SK-N-SH (cell line): Measurements from ENCODE around the gene EVL. TPM values are rescaled to one million over a fixed set of nuclear protein-coding genes. Genes with fewer than 3 reads are reported as not detected.

Source experiments
- CTCF ChIA-PET: fragments of 300-600, 350-600 bp; formaldehyde crosslinking; extraction: SDS; loops from one replicate; lab custom pipeline; 2021; lab: Yijun Ruan, JAX
- POLR2A ChIA-PET: fragments of 350-600 bp; sonication (Branson Sonifier 250); formaldehyde crosslinking; extraction: SDS; loops from one replicate; lab custom pipeline; 2020; ENCODE audit warnings: antibody characterized with exemption, inconsistent platforms; lab: Yijun Ruan, JAX
- DNase-seq: peaks from one replicate; pipeline ENCODE4 v3.0.0; 2012
- H2AFZ ChIP-seq: fragments of 200-600 bp; sonication (generic); 2 replicates; pipeline ENCODE4 v1.8.1; 2016; ENCODE audit warnings: antibody characterized with exemption, mild to moderate bottlenecking, low read depth
- H3F3A ChIP-seq: fragments of 200-600 bp; sonication (generic); replicated peaks from 2 replicates; pipeline ENCODE3; 2016; ENCODE audit warnings: antibody characterized with exemption, mild to moderate bottlenecking; ENCODE audit not compliant: insufficient read depth
- H3K27ac ChIP-seq, 2 experiments: fragments of 200-500 bp in 1 of 2; fragments of 200-600 bp in 1 of 2; sonication (Bioruptor generic) in 1 of 2; sonication (generic), shearing (Covaris generic) in 1 of 2; 2 replicates each; pipeline versions ENCODE4 v1.5.1 to v1.6.1; 2014 to 2016; ENCODE audit warnings: low read depth in 2 of 2, inconsistent platforms in 1 of 2, low read length in 1 of 2, mild to moderate bottlenecking in 1 of 2, mixed read lengths in 1 of 2
- H3K27me3 ChIP-seq: fragments of 200-600 bp; sonication (generic), shearing (Covaris generic); 2 replicates; pipeline ENCODE4 v1.6.1; 2016; ENCODE audit warnings: mixed run types; ENCODE audit not compliant: insufficient read depth
- H3K36me3 ChIP-seq, 2 experiments: fragments of 200-500 bp in 1 of 2; fragments of 200-600 bp in 1 of 2; sonication (Bioruptor generic) in 1 of 2; sonication (generic) in 1 of 2; replicated peaks in 1 of 2; 2 replicates each; pipeline versions ENCODE3 to v1.5.1; 2014 to 2016; ENCODE audit warnings: low read length in 1 of 2, mild to moderate bottlenecking in 1 of 2; ENCODE audit not compliant: insufficient read depth in 2 of 2, control insufficient read depth in 1 of 2
- H3K4me1 ChIP-seq, 2 experiments: fragments of 200-500 bp in 1 of 2; fragments of 200-600 bp in 1 of 2; sonication (Bioruptor generic) in 1 of 2; sonication (generic), shearing (Covaris generic) in 1 of 2; 2 replicates each; pipeline versions ENCODE4 v1.5.1 to v1.6.1; 2014 to 2016; ENCODE audit warnings: low read depth in 1 of 2, low read length in 1 of 2, mixed run types in 1 of 2; ENCODE audit not compliant: insufficient read depth in 2 of 2, control insufficient read depth in 1 of 2
- H3K4me2 ChIP-seq: fragments of 200-600 bp; sonication (generic), shearing (Covaris generic); 2 replicates; pipeline ENCODE4 v1.6.1; 2017; ENCODE audit warnings: mixed run types
- H3K4me3 ChIP-seq, 2 experiments: fragments of 200-500 bp in 1 of 2; fragments of 200-600 bp in 1 of 2; sonication (Bioruptor generic) in 1 of 2; sonication (generic), shearing (Covaris generic) in 1 of 2; 2 replicates each; pipeline versions ENCODE4 v1.5.1 to v1.8.1; 2014 to 2016; ENCODE audit warnings: low read depth in 2 of 2, inconsistent platforms in 1 of 2, low read length in 1 of 2, mild to moderate bottlenecking in 1 of 2, mixed read lengths in 1 of 2, moderate library complexity in 1 of 2
- H3K79me2 ChIP-seq: fragments of 200-600 bp; sonication (generic); 2 replicates; pipeline ENCODE4 v1.8.1; 2017; ENCODE audit warnings: mild to moderate bottlenecking; ENCODE audit not compliant: insufficient read depth
- H3K9ac ChIP-seq: fragments of 200-600 bp; sonication (generic); 2 replicates; pipeline ENCODE4 v1.6.1; 2017; ENCODE audit warnings: mixed run types
- H3K9me2 ChIP-seq: fragments of 200-600 bp; sonication (generic); 2 replicates; pipeline ENCODE4 v1.6.1; 2017; ENCODE audit warnings: mixed run types
- H3K9me3 ChIP-seq: fragments of 200-600 bp; sonication (generic); 2 replicates; pipeline ENCODE4 v1.6.1; 2017; ENCODE audit warnings: mixed run types, mild to moderate bottlenecking, moderate library complexity
- H4K20me1 ChIP-seq: fragments of 200-600 bp; sonication (generic); 2 replicates; pipeline ENCODE4 v1.6.1; 2017; ENCODE audit warnings: mild to moderate bottlenecking, mixed run types; ENCODE audit not compliant: insufficient read depth
- CHD2 ChIP-seq: fragments of 150-350 bp; IDR thresholded peaks from 2 replicates; pipeline ENCODE4 v1.6.1; 2018; ENCODE audit warnings: low read length; ENCODE audit not compliant: partially characterized antibody
- FOXJ3 ChIP-seq: sonication (generic); formaldehyde crosslinking; IDR thresholded peaks from 2 replicates; pipeline ENCODE4 v1.5.1; 2020; ENCODE audit warnings: mild to moderate bottlenecking, missing genetic modification reagents
- FOXM1 ChIP-seq: IDR thresholded peaks from 2 replicates; pipeline ENCODE4 v1.4.0; 2012; ENCODE audit warnings: low read depth, mild to moderate bottlenecking
- GABPA ChIP-seq: IDR thresholded peaks from 2 replicates; pipeline ENCODE4 v1.4.0; 2012; ENCODE audit warnings: low read depth, mild to moderate bottlenecking
- JUND ChIP-seq: IDR thresholded peaks from 2 replicates; pipeline ENCODE4 v1.4.0; 2012
- POLR2AphosphoS5 ChIP-seq: IDR thresholded peaks from 2 replicates; pipeline ENCODE4 v1.6.1; 2012; ENCODE audit warnings: low read depth, low read length
- RAD21 ChIP-seq: IDR thresholded peaks from 2 replicates; pipeline ENCODE4 v1.6.1; 2012; ENCODE audit warnings: mild to moderate bottlenecking, low read length
- RFX5 ChIP-seq: IDR thresholded peaks from 2 replicates; pipeline ENCODE4 v1.6.1; 2012; ENCODE audit warnings: mild to moderate bottlenecking, improper control_type of control experiment, low read length
- SMC3 ChIP-seq: IDR thresholded peaks from 2 replicates; pipeline ENCODE4 v1.6.1; 2012; ENCODE audit warnings: low read depth, low read length, improper control_type of control experiment
- TAF1 ChIP-seq: IDR thresholded peaks from 2 replicates; pipeline ENCODE4 v1.6.1; 2012; ENCODE audit warnings: low read depth, mild to moderate bottlenecking, low read length, moderate library complexity, borderline replicate concordance
- TCF12 ChIP-seq: IDR thresholded peaks from 2 replicates; pipeline ENCODE4 v1.4.0; 2012
- WGBS: methylation state at CpG from one replicate; pipeline ENCODE4 v1.1.6; 2017; ENCODE audit warnings: low lambda C conversion rate; 5-methylcytosine and 5-hydroxymethylcytosine counted together
- polyA plus RNA-seq, 3 experiments: library from polyadenylated mRNA; depleted of rRNA; stranded (reverse); fragments of >200 nt; gene quantifications; 2 replicates each; pipeline ENCODE4 v1.2.3, GENCODE V29; 2012
- TF ChIP-seq, protein P1 (sequence below): fragments of 150-350 bp; IDR thresholded peaks from 2 replicates; pipeline ENCODE4 v1.6.1; 2017; ENCODE audit warnings: antibody characterized with exemption, low read length, low read depth, borderline replicate concordance
- TF ChIP-seq, protein P2 (sequence below): IDR thresholded peaks from 2 replicates; pipeline ENCODE4 v1.4.0; 2012; ENCODE audit warnings: low read depth, borderline replicate concordance
- TF ChIP-seq, protein P3 (sequence below): fragments of 150-350 bp; IDR thresholded peaks from 2 replicates; pipeline ENCODE4 v1.6.1; 2016; ENCODE audit warnings: mild to moderate bottlenecking, low read depth, low read length
- TF ChIP-seq, protein P4 (sequence below): IDR thresholded peaks from 2 replicates; pipeline ENCODE4 v1.4.0; 2012; ENCODE audit warnings: low read depth
- TF ChIP-seq, protein P5 (sequence below): fragments of 200-600 bp; sonication (generic); IDR thresholded peaks from 2 replicates; pipeline ENCODE4 v1.6.1; 2017; ENCODE audit warnings: antibody characterized with exemption, mild to moderate bottlenecking, moderate library complexity
- TF ChIP-seq, protein P6 (sequence below): IDR thresholded peaks from 2 replicates; pipeline ENCODE4 v1.6.1; 2012; ENCODE audit warnings: mild to moderate bottlenecking, low read depth, low read length, moderate library complexity
- TF ChIP-seq, protein P7 (sequence below): IDR thresholded peaks from 2 replicates; pipeline ENCODE4; 2012

Gene EVL
- polyA plus RNA-seq, 1 of the 3 experiments (the other 2 are of a cell fraction), result 36.5 TPM

DNA sequence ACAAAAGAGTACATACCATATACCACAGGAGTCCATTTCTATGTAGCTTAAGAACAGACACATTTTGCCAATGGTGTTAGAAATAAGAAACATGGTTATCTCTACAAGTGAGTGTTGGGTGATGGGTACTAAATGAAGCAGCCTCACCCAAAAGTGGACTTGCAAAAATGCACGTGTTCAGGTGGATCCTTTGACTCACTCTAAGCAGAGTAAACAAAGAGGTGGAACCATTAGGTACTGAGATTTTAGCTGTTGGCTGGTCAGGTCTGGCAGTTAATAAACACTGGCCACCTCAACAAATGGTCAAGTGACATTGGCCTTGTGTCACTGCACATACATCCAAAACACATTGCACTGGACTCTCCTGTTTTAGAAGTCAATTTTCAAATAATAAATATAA, 27.6 kb downstream of the EVL start (continued):
- TF ChIP-seq, protein P1, sequence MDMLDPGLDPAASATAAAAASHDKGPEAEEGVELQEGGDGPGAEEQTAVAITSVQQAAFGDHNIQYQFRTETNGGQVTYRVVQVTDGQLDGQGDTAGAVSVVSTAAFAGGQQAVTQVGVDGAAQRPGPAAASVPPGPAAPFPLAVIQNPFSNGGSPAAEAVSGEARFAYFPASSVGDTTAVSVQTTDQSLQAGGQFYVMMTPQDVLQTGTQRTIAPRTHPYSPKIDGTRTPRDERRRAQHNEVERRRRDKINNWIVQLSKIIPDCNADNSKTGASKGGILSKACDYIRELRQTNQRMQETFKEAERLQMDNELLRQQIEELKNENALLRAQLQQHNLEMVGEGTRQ, result no peak
- TF ChIP-seq CHD2, result no peak
- TF ChIP-seq RFX5, result no peak
- no peak for TF ChIP-seq TCF12
- TF ChIP-seq SMC3, result no peak
- TF ChIP-seq, protein P2, sequence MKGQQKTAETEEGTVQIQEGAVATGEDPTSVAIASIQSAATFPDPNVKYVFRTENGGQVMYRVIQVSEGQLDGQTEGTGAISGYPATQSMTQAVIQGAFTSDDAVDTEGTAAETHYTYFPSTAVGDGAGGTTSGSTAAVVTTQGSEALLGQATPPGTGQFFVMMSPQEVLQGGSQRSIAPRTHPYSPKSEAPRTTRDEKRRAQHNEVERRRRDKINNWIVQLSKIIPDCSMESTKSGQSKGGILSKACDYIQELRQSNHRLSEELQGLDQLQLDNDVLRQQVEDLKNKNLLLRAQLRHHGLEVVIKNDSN, result no peak
- TF ChIP-seq RAD21, result no peak
- TF ChIP-seq, protein P3, sequence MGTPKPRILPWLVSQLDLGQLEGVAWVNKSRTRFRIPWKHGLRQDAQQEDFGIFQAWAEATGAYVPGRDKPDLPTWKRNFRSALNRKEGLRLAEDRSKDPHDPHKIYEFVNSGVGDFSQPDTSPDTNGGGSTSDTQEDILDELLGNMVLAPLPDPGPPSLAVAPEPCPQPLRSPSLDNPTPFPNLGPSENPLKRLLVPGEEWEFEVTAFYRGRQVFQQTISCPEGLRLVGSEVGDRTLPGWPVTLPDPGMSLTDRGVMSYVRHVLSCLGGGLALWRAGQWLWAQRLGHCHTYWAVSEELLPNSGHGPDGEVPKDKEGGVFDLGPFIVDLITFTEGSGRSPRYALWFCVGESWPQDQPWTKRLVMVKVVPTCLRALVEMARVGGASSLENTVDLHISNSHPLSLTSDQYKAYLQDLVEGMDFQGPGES, result no peak
- no peak for TF ChIP-seq GABPA
- TF ChIP-seq, protein P4, sequence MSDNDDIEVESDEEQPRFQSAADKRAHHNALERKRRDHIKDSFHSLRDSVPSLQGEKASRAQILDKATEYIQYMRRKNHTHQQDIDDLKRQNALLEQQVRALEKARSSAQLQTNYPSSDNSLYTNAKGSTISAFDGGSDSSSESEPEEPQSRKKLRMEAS, result no peak

DNA sequence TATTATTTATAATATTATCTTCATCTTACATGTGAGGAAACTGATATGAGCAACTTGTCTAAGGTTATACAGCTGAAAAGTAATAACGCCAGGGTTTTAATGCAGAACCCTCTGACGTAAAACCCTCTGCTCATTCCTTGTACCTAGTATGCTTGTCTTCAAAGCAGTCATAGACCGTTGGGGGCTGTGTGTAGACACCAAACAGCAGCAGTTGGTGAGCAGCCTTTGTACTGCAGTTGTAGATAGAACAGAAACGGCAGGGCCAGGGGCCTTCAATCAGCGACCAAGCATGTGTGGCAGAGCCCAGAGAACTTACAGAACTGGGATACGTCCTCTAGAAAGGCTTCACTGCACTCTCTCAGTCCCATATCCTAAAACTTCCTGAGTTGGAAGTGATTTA, 28.1 kb downstream of the EVL start:
- Histone ChIP-seq H3K4me2 (no peak overlapping the region), H3K27ac (no peak overlapping the region), H3K27me3 (no peaks in the 10 kb centered on the region), H3F3A (no peaks in the 10 kb centered on the region), H3K9ac (no peak overlapping the region), H3K4me1 (peaks cover 0 to 17% of the 10 kb centered on the region in 2 experiments; a peak in 1 of 4 replicates), H4K20me1 (no peaks in the 10 kb centered on the region), H3K4me3 (no peak overlapping the region), H3K9me2 (no peaks in the 10 kb centered on the region), H3K9me3 (no peaks in the 10 kb centered on the region), H3K36me3 (peaks cover 0 to 4% of the 10 kb centered on the region in 2 experiments), H3K79me2 (no peaks in the 10 kb centered on the region), H2AFZ (no peak overlapping the region)
- WGBS, result 93% methylated on average over 5 of the region's 6 CpGs
- no peak for DNase-seq
- POLR2A ChIA-PET, result no interaction called here
- TF ChIP-seq FOXJ3 (CRISPR knock-in tag) (no peak), SMC3 (no peak), TAF1 (no peak), POLR2AphosphoS5 (no peak), FOXM1 (no peak), JUND (no peak)
- TF ChIP-seq, protein P5, sequence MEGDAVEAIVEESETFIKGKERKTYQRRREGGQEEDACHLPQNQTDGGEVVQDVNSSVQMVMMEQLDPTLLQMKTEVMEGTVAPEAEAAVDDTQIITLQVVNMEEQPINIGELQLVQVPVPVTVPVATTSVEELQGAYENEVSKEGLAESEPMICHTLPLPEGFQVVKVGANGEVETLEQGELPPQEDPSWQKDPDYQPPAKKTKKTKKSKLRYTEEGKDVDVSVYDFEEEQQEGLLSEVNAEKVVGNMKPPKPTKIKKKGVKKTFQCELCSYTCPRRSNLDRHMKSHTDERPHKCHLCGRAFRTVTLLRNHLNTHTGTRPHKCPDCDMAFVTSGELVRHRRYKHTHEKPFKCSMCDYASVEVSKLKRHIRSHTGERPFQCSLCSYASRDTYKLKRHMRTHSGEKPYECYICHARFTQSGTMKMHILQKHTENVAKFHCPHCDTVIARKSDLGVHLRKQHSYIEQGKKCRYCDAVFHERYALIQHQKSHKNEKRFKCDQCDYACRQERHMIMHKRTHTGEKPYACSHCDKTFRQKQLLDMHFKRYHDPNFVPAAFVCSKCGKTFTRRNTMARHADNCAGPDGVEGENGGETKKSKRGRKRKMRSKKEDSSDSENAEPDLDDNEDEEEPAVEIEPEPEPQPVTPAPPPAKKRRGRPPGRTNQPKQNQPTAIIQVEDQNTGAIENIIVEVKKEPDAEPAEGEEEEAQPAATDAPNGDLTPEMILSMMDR, result no peak
- TF ChIP-seq, protein P6, sequence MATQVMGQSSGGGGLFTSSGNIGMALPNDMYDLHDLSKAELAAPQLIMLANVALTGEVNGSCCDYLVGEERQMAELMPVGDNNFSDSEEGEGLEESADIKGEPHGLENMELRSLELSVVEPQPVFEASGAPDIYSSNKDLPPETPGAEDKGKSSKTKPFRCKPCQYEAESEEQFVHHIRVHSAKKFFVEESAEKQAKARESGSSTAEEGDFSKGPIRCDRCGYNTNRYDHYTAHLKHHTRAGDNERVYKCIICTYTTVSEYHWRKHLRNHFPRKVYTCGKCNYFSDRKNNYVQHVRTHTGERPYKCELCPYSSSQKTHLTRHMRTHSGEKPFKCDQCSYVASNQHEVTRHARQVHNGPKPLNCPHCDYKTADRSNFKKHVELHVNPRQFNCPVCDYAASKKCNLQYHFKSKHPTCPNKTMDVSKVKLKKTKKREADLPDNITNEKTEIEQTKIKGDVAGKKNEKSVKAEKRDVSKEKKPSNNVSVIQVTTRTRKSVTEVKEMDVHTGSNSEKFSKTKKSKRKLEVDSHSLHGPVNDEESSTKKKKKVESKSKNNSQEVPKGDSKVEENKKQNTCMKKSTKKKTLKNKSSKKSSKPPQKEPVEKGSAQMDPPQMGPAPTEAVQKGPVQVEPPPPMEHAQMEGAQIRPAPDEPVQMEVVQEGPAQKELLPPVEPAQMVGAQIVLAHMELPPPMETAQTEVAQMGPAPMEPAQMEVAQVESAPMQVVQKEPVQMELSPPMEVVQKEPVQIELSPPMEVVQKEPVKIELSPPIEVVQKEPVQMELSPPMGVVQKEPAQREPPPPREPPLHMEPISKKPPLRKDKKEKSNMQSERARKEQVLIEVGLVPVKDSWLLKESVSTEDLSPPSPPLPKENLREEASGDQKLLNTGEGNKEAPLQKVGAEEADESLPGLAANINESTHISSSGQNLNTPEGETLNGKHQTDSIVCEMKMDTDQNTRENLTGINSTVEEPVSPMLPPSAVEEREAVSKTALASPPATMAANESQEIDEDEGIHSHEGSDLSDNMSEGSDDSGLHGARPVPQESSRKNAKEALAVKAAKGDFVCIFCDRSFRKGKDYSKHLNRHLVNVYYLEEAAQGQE, result no peak
- TF ChIP-seq, protein P7, sequence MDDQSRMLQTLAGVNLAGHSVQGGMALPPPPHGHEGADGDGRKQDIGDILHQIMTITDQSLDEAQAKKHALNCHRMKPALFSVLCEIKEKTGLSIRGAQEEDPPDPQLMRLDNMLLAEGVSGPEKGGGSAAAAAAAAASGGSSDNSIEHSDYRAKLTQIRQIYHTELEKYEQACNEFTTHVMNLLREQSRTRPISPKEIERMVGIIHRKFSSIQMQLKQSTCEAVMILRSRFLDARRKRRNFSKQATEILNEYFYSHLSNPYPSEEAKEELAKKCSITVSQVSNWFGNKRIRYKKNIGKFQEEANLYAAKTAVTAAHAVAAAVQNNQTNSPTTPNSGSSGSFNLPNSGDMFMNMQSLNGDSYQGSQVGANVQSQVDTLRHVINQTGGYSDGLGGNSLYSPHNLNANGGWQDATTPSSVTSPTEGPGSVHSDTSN, result no peak
- CTCF ChIA-PET, result interaction anchor here (1.7 to 6.5 kb wide), 3 partner anchors 15 to 110 kb away, joined by 3 to 40 read pairs (median 6); no protein-coding TSS in a partner anchor
